ENCODE measurements around the gene TAS2R1. TPM values are rescaled to one million over a fixed set of nuclear protein-coding genes. Genes with fewer than 3 reads are reported as not detected.

Gene TAS2R1
- total RNA-seq, 1 experiment from 2014 or later: 0.82 TPM

GRCh38 chr5:9657819-9658218 lies 27.7 kb upstream of the TAS2R1 start:
- H3K36me3 Mint-ChIP-seq (ENCODE audit: insufficient read depth, unreplicated experiment): peaks cover 4% of the 10 kb centered on the region
- no TSS peak for BruUV-seq (replicated peaks)
- no peaks in the 10 kb centered on the region for H3K9me3 ChIP-seq
- H3K4me1 ChIP-seq: no peaks in the 10 kb centered on the region
- H3K27me3 ChIP-seq (replicated peaks; ENCODE audit: control insufficient read depth, insufficient read depth, low read length): no peaks in the 10 kb centered on the region
- ChIA-PET POLR2A (no interaction called here), CTCF (no interaction called here)
- H3K4me3 ChIP-seq (ENCODE audit: low read depth, low read length): no peak overlapping the region
- no peak overlapping the region for H3K27ac Mint-ChIP-seq (ENCODE audit: unreplicated experiment)
- no peaks in the 10 kb centered on the region for H3K36me3 ChIP-seq (ENCODE audit: control insufficient read depth, insufficient read depth, low read length)
- intact Hi-C loops (cut with micrococcal nuclease; ENCODE audit: unreplicated experiment): no loop called here
- no peaks in the 10 kb centered on the region for H3K4me1 Mint-ChIP-seq (ENCODE audit: low read depth, unreplicated experiment)
- H3K9me3 Mint-ChIP-seq (ENCODE audit: unreplicated experiment): no peaks in the 10 kb centered on the region
- H3K4me3 Mint-ChIP-seq (ENCODE audit: unreplicated experiment): no peak overlapping the region
- no peaks in the 10 kb centered on the region for H3K27me3 Mint-ChIP-seq (ENCODE audit: insufficient read depth, unreplicated experiment)
- DNase-seq: no peak
- TF ChIP-seq, protein P1, sequence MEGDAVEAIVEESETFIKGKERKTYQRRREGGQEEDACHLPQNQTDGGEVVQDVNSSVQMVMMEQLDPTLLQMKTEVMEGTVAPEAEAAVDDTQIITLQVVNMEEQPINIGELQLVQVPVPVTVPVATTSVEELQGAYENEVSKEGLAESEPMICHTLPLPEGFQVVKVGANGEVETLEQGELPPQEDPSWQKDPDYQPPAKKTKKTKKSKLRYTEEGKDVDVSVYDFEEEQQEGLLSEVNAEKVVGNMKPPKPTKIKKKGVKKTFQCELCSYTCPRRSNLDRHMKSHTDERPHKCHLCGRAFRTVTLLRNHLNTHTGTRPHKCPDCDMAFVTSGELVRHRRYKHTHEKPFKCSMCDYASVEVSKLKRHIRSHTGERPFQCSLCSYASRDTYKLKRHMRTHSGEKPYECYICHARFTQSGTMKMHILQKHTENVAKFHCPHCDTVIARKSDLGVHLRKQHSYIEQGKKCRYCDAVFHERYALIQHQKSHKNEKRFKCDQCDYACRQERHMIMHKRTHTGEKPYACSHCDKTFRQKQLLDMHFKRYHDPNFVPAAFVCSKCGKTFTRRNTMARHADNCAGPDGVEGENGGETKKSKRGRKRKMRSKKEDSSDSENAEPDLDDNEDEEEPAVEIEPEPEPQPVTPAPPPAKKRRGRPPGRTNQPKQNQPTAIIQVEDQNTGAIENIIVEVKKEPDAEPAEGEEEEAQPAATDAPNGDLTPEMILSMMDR (IDR thresholded peaks at IDR 0.05; ENCODE audit: insufficient read depth in 1 of 2, low read depth in 1 of 2, low read length in 1 of 2, severe bottlenecking in 1 of 2, unreplicated experiment in 1 of 2): no peak

DNA sequence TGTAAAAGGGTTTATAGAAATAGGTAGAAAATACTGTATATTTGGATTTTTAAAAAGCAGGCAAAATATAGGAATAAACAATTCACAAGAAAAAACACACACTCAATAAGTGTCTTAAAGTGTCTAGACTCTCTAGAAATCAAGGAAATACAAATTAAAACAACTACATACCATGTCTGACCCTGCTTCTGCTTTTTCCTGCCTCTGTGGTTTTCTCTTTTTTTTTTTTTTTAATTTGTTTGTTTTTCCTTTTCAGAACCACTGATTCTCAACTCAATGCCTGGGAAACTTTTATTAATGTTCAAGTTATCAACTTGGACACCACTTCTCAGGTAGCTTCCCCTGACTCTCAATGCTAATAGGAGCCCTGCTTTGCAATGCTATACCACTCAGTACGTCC lies 25.5 kb upstream of the TAS2R1 start:
- DNase-seq: no peak
- BruUV-seq (replicated peaks): no TSS peak
- ChIA-PET POLR2A (no interaction called here), CTCF (no interaction called here)
- Histone ChIP-seq H3K4me3 (ENCODE audit: low read depth, low read length) (no peak overlapping the region), H3K36me3 (ENCODE audit: control insufficient read depth, insufficient read depth, low read length) (no peaks in the 10 kb centered on the region), H3K4me1 (no peaks in the 10 kb centered on the region), H3K9me3 (no peaks in the 10 kb centered on the region), H3K27me3 (replicated peaks; ENCODE audit: control insufficient read depth, insufficient read depth, low read length) (no peaks in the 10 kb centered on the region)
- Mint-ChIP-seq H3K4me1 (ENCODE audit: low read depth, unreplicated experiment) (no peaks in the 10 kb centered on the region), H3K36me3 (ENCODE audit: insufficient read depth, unreplicated experiment) (peaks cover 5% of the 10 kb centered on the region), H3K4me3 (ENCODE audit: unreplicated experiment) (no peak overlapping the region), H3K27ac (ENCODE audit: unreplicated experiment) (no peak overlapping the region), H3K27me3 (ENCODE audit: insufficient read depth, unreplicated experiment) (peaks cover under 1% of the 10 kb centered on the region), H3K9me3 (ENCODE audit: unreplicated experiment) (no peaks in the 10 kb centered on the region)
- intact Hi-C loops (cut with micrococcal nuclease; ENCODE audit: unreplicated experiment): no loop called here
- TF ChIP-seq, protein P1 (IDR thresholded peaks at IDR 0.05; ENCODE audit: insufficient read depth in 1 of 2, low read depth in 1 of 2, low read length in 1 of 2, severe bottlenecking in 1 of 2, unreplicated experiment in 1 of 2): no peak

DNA sequence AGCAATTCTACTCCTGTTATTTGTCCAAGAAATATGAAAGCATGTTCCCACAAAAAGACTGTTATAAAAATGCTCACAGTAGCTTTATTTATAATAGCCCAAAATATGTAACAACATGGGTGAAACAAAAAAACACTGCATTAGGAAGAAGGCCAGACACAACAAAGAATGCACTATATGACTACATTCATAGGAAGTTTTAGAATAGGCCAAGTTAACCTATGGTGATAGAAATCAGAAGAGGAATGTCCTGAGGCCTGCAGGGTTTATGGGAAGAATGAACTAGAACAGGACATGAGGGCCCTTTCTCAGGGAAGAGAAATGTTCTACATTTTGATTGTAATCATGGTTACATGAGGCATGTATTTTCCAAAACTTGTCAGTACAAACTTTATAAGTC lies 24.7 kb upstream of the TAS2R1 start:
- TF ChIP-seq, protein P1 (IDR thresholded peaks at IDR 0.05; ENCODE audit: insufficient read depth in 1 of 2, low read depth in 1 of 2, low read length in 1 of 2, severe bottlenecking in 1 of 2, unreplicated experiment in 1 of 2): no peak
- ChIA-PET POLR2A (no interaction called here), CTCF (no interaction called here)
- no peaks in the 10 kb centered on the region for H3K27me3 ChIP-seq (replicated peaks; ENCODE audit: control insufficient read depth, insufficient read depth, low read length)
- intact Hi-C loops (cut with micrococcal nuclease; ENCODE audit: unreplicated experiment): no loop called here
- H3K36me3 Mint-ChIP-seq (ENCODE audit: insufficient read depth, unreplicated experiment): peaks cover 5% of the 10 kb centered on the region
- no peaks in the 10 kb centered on the region for H3K36me3 ChIP-seq (ENCODE audit: control insufficient read depth, insufficient read depth, low read length)
- no peak overlapping the region for H3K27ac Mint-ChIP-seq (ENCODE audit: unreplicated experiment)
- H3K4me3 Mint-ChIP-seq (ENCODE audit: unreplicated experiment): no peak overlapping the region
- no peaks in the 10 kb centered on the region for H3K9me3 Mint-ChIP-seq (ENCODE audit: unreplicated experiment)
- no peaks in the 10 kb centered on the region for H3K9me3 ChIP-seq
- no TSS peak for BruUV-seq (replicated peaks)
- no peak overlapping the region for H3K4me3 ChIP-seq (ENCODE audit: low read depth, low read length)
- DNase-seq: no peak
- peaks cover 3% of the 10 kb centered on the region for H3K27me3 Mint-ChIP-seq (ENCODE audit: insufficient read depth, unreplicated experiment)
- H3K4me1 ChIP-seq: no peaks in the 10 kb centered on the region
- no peaks in the 10 kb centered on the region for H3K4me1 Mint-ChIP-seq (ENCODE audit: low read depth, unreplicated experiment)
